Activated T-cell treated with anti-CD3 and anti-CD28 coated beads, Interleukin-2, amount 50 U/mL, for 72 hours (primary cell): ENCODE results near the gene COL6A5. TPM values are rescaled to one million over a fixed set of nuclear protein-coding genes. Genes with fewer than 3 reads are reported as not detected.
"Not testable (repeated sequence)": the region's sequence is repeated elsewhere in the genome, so short reads cannot be mapped to it uniquely, and the experiment has no call there.

ENCODE experiments used
- ATAC-seq, 2 donors: fragments of 150-1000 bp; cut with Tn5 transposase; replicated peaks in 1 of 2; 2 replicates each; pipeline ENCODE4 v1.10.0; 2021; ENCODE audit warnings: moderate library complexity in 2 of 2, mild to moderate bottlenecking in 1 of 2
- DNase-seq, 2 donors: peaks; one replicate each; pipeline ENCODE4 v3.0.0; 2021 to 2022; ENCODE audit warnings: mixed read lengths in 1 of 2
- H3K27ac Mint-ChIP-seq: one replicate; pipeline ENCODE4 v1.8.0; 2022; ENCODE audit warnings: mild to moderate bottlenecking, moderate library complexity, mixed read lengths
- H3K27me3 Mint-ChIP-seq: one replicate; pipeline ENCODE4 v1.8.0; 2022; ENCODE audit warnings: low read depth, mixed read lengths
- H3K36me3 Mint-ChIP-seq, 2 donors: one replicate each; pipeline ENCODE4 v1.8.0; 2022; ENCODE audit warnings: mixed read lengths in 2 of 2, mild to moderate bottlenecking in 1 of 2; ENCODE audit not compliant: insufficient read depth in 2 of 2
- H3K4me1 Mint-ChIP-seq: one replicate; pipeline ENCODE4 v1.8.0; 2022; ENCODE audit warnings: low read depth, mixed read lengths
- H3K4me3 Mint-ChIP-seq, 2 donors: one replicate each; pipeline ENCODE4 v1.8.0; 2022; ENCODE audit warnings: mild to moderate bottlenecking in 2 of 2, mixed read lengths in 2 of 2, moderate library complexity in 2 of 2
- H3K9me3 Mint-ChIP-seq, 2 donors: one replicate each; pipeline ENCODE4 v1.8.0; 2022; ENCODE audit warnings: mixed read lengths in 2 of 2
- total RNA-seq, 2 donors: library from RNA; stranded (reverse); gene quantifications; one replicate each; pipeline ENCODE4 v1.2.3, GENCODE V29; 2022

The COL6A5 gene
- total RNA-seq, 2 donors from 2014 or later = not detected

DNA sequence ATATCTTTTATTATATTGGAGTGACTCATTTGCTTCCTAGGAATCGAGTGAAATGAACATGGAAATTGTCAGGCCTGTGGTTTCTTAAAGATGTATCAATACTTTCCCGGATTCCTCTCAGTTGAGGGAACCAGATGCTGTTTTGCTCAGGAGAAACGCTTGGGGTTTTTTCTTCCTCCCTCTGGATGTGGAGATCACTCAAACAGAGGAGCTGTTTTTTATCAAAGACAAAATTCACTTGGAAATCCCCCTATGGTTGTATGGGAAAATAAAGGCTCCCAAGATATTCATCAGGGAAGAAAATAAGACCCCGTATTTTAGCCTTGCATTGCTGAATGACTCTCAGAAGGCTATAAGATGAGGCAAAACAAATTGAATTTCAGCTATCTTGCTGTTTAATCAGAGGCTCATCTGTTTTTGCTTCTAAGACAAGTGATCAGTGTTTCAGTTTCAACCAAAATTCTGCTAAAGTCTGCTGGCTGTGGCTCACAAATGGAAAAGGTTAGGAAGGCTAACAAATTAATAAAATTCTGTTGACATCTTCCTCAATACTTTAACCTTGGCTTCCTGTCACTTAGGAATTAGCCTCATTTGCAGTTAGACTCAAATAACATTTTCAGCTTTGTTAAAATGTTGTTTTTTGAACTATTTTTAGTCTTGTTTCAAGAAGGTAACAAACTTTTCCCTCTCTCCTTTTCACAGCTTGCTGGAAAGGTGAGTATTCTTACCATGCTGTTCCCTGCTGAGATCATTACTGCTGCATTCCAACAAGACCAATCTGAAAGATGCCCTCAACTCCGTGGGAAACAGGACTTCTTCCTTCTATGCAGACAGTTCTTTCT, 83.6 kb downstream of the COL6A5 start:
- DNase-seq (no peak), ATAC-seq (no peak)
- no peak overlapping the region for H3K27ac Mint-ChIP-seq
- no peaks in the 10 kb centered on the region for H3K4me1 Mint-ChIP-seq
- H3K27me3 Mint-ChIP-seq = no peaks in the 10 kb centered on the region
- no peaks in the 10 kb centered on the region for H3K36me3 Mint-ChIP-seq
- peaks cover 0 to 4% of the 10 kb centered on the region in 2 donors for H3K9me3 Mint-ChIP-seq
- no peak overlapping the region for H3K4me3 Mint-ChIP-seq

- H3K4me1 Mint-ChIP-seq = no peaks in the 10 kb centered on the region
- DNase-seq (no peak), ATAC-seq (no peak)
- H3K36me3 Mint-ChIP-seq = no peaks in the 10 kb centered on the region
- no peak overlapping the region for H3K4me3 Mint-ChIP-seq
- no peaks in the 10 kb centered on the region for H3K27me3 Mint-ChIP-seq
- peaks cover 0 to 6% of the 10 kb centered on the region in 2 donors for H3K9me3 Mint-ChIP-seq
- no peak overlapping the region for H3K27ac Mint-ChIP-seq
These were observed 84.2 kb downstream of the COL6A5 start for GRCh38 chr3:130429713-130430023.

GRCh38 chr3:130430266-130430665, 84.8 kb downstream of the COL6A5 start:
- H3K27ac Mint-ChIP-seq = no peak overlapping the region
- H3K27me3 Mint-ChIP-seq = no peaks in the 10 kb centered on the region
- no peaks in the 10 kb centered on the region for H3K36me3 Mint-ChIP-seq
- no peaks in the 10 kb centered on the region for H3K4me1 Mint-ChIP-seq
- ATAC-seq (no peak), DNase-seq (no peak)
- no peak overlapping the region for H3K4me3 Mint-ChIP-seq
- H3K9me3 Mint-ChIP-seq = peaks cover 0 to 9% of the 10 kb centered on the region in 2 donors

- ATAC-seq, H3K4me1 Mint-ChIP-seq, H3K36me3 Mint-ChIP-seq, DNase-seq, H3K27me3 Mint-ChIP-seq, H3K27ac Mint-ChIP-seq, H3K4me3 Mint-ChIP-seq: not testable (repeated sequence)
- H3K9me3 Mint-ChIP-seq = peaks cover 0 to 11% of the 10 kb centered on the region in 2 donors
These were observed 86.6 kb downstream of the COL6A5 start for GRCh38 chr3:130432086-130432485.

GRCh38 chr3:130433306-130433705, 87.8 kb downstream of the COL6A5 start:
- Mint-ChIP-seq H3K27me3 (no peaks in the 10 kb centered on the region), H3K9me3 (peaks cover 0 to 11% of the 10 kb centered on the region in 2 donors), H3K4me1 (no peaks in the 10 kb centered on the region), H3K4me3 (no peak overlapping the region), H3K36me3 (no peaks in the 10 kb centered on the region), H3K27ac (no peak overlapping the region)
- DNase-seq = no peak
- no peak for ATAC-seq

DNA sequence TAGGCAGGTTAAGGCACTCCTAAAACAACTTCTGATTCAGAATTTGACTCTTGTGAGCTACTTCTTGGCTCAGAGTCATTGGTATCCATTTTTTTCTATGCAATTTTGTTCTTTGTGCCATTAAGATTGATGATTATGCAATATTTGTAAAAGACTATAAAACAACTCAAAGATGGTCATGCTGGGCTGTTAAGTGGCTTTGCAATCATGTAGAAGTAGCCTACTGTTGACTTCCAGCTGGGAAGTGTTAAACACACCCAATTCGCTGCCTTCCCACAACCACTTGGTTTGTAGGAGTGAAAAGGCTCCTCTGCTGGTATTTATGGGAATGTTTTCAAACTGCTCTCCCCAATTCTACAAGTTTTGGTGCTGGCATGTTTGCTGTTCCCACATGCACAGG, 96.8 kb downstream of the COL6A5 start:
- peaks cover 10% of the 10 kb centered on the region for H3K27me3 Mint-ChIP-seq
- H3K27ac Mint-ChIP-seq = no peak overlapping the region
- no peaks in the 10 kb centered on the region for H3K4me1 Mint-ChIP-seq
- no peaks in the 10 kb centered on the region for H3K36me3 Mint-ChIP-seq
- no peak overlapping the region for H3K4me3 Mint-ChIP-seq
- no peak for ATAC-seq
- no peaks in the 10 kb centered on the region for H3K9me3 Mint-ChIP-seq
- DNase-seq = no peak

DNA sequence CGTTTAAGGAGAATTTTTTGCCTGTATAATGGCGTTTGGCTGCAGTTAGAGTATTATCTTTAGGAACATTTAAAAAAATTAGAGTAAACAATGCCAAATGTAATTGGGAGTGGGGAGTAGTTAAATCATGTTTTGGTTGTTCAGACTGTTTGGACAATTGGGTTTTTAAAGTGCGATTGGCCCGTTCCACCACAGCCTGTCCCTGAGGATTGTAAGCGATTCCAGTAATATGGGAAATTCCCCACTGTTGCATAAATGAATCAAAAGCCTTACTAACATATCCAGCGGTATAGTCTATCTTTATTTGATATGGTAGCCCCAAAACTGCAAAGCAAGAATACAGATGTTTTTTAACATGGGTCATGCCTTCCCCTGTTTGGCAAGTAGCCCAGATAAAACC, 101.4 kb downstream of the COL6A5 start:
- not testable (repeated sequence) for H3K9me3 Mint-ChIP-seq, DNase-seq, H3K36me3 Mint-ChIP-seq, ATAC-seq, H3K27ac Mint-ChIP-seq, H3K4me3 Mint-ChIP-seq, H3K27me3 Mint-ChIP-seq, H3K4me1 Mint-ChIP-seq

GRCh38 chr3:130448155-130448554, 102.7 kb downstream of the COL6A5 start:
- not testable (repeated sequence) for ATAC-seq, H3K27ac Mint-ChIP-seq, H3K4me3 Mint-ChIP-seq, H3K4me1 Mint-ChIP-seq, H3K9me3 Mint-ChIP-seq, H3K36me3 Mint-ChIP-seq, DNase-seq, H3K27me3 Mint-ChIP-seq

- Mint-ChIP-seq H3K27ac (no peak overlapping the region), H3K4me3 (no peak overlapping the region), H3K4me1 (no peaks in the 10 kb centered on the region), H3K27me3 (peaks cover 17% of the 10 kb centered on the region), H3K9me3 (peaks cover 0 to under 1% of the 10 kb centered on the region in 2 donors), H3K36me3 (no peaks in the 10 kb centered on the region)
- ATAC-seq = no peak
- no peak for DNase-seq
These were observed 111.1 kb downstream of the COL6A5 start for GRCh38 chr3:130456540-130456939.

GRCh38 chr3:130457671-130458070, 112.2 kb downstream of the COL6A5 start:
- Mint-ChIP-seq H3K27ac (no peak overlapping the region), H3K36me3 (no peaks in the 10 kb centered on the region), H3K27me3 (peaks cover 17% of the 10 kb centered on the region), H3K9me3 (no peaks in the 10 kb centered on the region), H3K4me3 (no peak overlapping the region), H3K4me1 (no peaks in the 10 kb centered on the region)
- DNase-seq (no peak), ATAC-seq (no peak)

DNA sequence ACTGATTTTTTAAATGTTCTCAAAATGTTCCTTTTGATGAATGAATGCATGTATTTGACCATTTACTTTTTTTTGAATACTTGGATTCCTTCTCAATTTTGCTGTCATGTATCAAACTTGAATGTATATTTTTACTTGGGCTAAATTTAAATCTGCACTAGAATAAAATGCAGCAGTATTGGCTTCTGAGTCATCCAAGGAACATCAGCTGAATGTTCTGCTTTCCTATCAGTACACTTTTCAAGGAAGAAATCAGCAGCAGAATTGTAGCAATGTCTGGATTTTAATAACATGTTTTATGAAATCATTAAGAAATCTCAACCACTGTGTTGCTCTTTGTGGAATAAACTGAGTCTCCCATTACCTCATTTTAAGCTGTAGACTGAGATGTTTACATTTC, 114.5 kb downstream of the COL6A5 start:
- Mint-ChIP-seq H3K27ac (no peak overlapping the region), H3K9me3 (no peaks in the 10 kb centered on the region), H3K4me1 (no peaks in the 10 kb centered on the region), H3K36me3 (no peaks in the 10 kb centered on the region), H3K27me3 (peaks cover 20% of the 10 kb centered on the region), H3K4me3 (no peak overlapping the region)
- DNase-seq (no peak), ATAC-seq (no peak)

- Mint-ChIP-seq H3K4me1 (no peaks in the 10 kb centered on the region), H3K27me3 (peaks cover 26% of the 10 kb centered on the region), H3K4me3 (no peak overlapping the region), H3K36me3 (no peaks in the 10 kb centered on the region), H3K27ac (no peak overlapping the region), H3K9me3 (peaks cover 0 to 2% of the 10 kb centered on the region in 2 donors)
- ATAC-seq = no peak
- DNase-seq = no peak
These were observed 116.6 kb downstream of the COL6A5 start for GRCh38 chr3:130462089-130462488.

DNA sequence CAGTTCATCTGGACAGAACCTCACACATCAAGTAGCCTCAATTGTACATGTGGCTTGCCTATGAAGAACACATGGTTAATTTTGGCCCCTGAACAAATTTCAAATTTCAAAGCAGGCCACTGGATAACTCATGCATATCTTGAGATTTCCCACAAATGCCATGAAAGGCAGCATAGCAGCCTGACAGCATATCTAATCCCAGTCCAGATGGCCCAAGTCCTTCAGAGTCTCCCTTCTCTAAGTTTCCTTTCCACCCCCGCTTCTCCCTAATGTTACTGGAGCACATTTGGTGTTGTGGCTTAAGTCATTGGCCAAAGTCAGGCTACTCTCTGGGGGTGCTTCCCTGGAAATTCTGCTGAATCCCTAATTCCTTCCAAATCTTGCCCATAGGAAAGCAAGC, 117.7 kb downstream of the COL6A5 start:
- no peaks in the 10 kb centered on the region for H3K36me3 Mint-ChIP-seq
- peaks cover 0 to 2% of the 10 kb centered on the region in 2 donors for H3K9me3 Mint-ChIP-seq
- H3K27ac Mint-ChIP-seq = no peak overlapping the region
- H3K27me3 Mint-ChIP-seq = peaks cover 28% of the 10 kb centered on the region
- DNase-seq (no peak), ATAC-seq (no peak)
- H3K4me3 Mint-ChIP-seq = no peak overlapping the region
- H3K4me1 Mint-ChIP-seq = no peaks in the 10 kb centered on the region

DNA sequence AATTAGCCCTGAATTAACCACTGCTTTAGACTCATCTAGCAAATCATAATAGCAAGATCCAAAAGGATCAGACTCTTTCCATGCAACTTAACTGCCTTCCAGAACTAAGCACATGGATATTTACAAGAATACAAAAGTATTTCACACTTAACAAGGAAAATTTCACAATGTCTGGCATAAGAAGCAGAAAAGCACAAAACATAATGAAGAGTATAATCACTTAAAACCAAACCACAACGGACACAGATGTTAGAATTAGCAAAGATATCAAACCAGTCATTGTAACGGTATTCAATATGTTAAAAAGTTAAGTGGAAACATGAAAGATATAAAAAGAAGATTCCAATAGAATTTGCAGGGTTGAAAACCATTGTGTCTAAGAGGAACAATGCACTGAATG, 120.0 kb downstream of the COL6A5 start:
- Mint-ChIP-seq H3K36me3 (no peaks in the 10 kb centered on the region), H3K9me3 (peaks cover 0 to 2% of the 10 kb centered on the region in 2 donors), H3K27ac (no peak overlapping the region), H3K4me3 (no peak overlapping the region), H3K4me1 (no peaks in the 10 kb centered on the region), H3K27me3 (peaks cover 35% of the 10 kb centered on the region)
- ATAC-seq = no peak
- DNase-seq = no peak
